Body of pancreas (tissue), 4 donors: ENCODE measurements around the gene USF3.

Experiments
- CTCF ChIP-seq, 7 experiments: fragments of 450-650 bp in 4 of 7; fragments of 200-600 bp in 3 of 7; sonication (generic) in 3 of 7; IDR thresholded peaks; one replicate each; pipeline ENCODE4 v1.5.1; 2016 to 2019; ENCODE audit warnings: antibody characterized with exemption in 7 of 7
- POLR2A ChIP-seq, 3 donors: fragments of 450-650 bp; IDR thresholded peaks; one replicate each; pipeline ENCODE4 v1.6.1; 2016; ENCODE audit warnings: antibody characterized with exemption in 3 of 3, mild to moderate bottlenecking in 2 of 3

- TF ChIP-seq CTCF (IDR thresholded peaks at IDR 0.05) = no peak
- no peak for TF ChIP-seq POLR2A (IDR thresholded peaks at IDR 0.05)
Measured at GRCh38 chr3:113721636-113722035, 25.2 kb upstream of the USF3 start.
